H9 (cell line): ENCODE data around the gene LMBR1. TPM values are rescaled to one million over a fixed set of nuclear protein-coding genes. Genes with fewer than 3 reads are reported as not detected.

Source experiments
- DNase-seq: peaks from one replicate; pipeline ENCODE4 v3.0.0-alpha.2; 2017
- H2AFZ ChIP-seq: one replicate; pipeline ENCODE4 v1.6.1; 2013; ENCODE audit warnings: mild to moderate bottlenecking, low read length, control low read depth, moderate library complexity
- H2AK5ac ChIP-seq: 2 replicates; pipeline ENCODE4 v1.6.1; 2013; ENCODE audit warnings: low read length, control low read depth, mixed read lengths; ENCODE audit not compliant: insufficient read length
- H2BK120ac ChIP-seq: one replicate; pipeline ENCODE4 v1.6.1; 2013; ENCODE audit warnings: low read depth, mild to moderate bottlenecking, low read length, control low read depth, inconsistent platforms; ENCODE audit not compliant: poor library complexity, severe bottlenecking
- H2BK12ac ChIP-seq: 2 replicates; pipeline ENCODE4 v1.6.1; 2013; ENCODE audit warnings: low read length, control low read depth, mixed read lengths, low read depth; ENCODE audit not compliant: insufficient read length
- H2BK15ac ChIP-seq: 2 replicates; pipeline ENCODE4 v1.6.1; 2013; ENCODE audit warnings: low read depth, low read length, control low read depth
- H2BK20ac ChIP-seq: one replicate; pipeline ENCODE4 v1.6.1; 2013; ENCODE audit warnings: low read depth, mild to moderate bottlenecking, low read length, control low read depth, inconsistent platforms; ENCODE audit not compliant: poor library complexity, severe bottlenecking
- H2BK5ac ChIP-seq: 2 replicates; pipeline ENCODE4 v1.6.1; 2013; ENCODE audit warnings: low read length, control low read depth, mixed read lengths; ENCODE audit not compliant: insufficient read length
- H3K14ac ChIP-seq: 2 replicates; pipeline ENCODE4 v1.6.1; 2013; ENCODE audit warnings: low read length, control low read depth; ENCODE audit not compliant: insufficient read depth
- H3K18ac ChIP-seq: 2 replicates; pipeline ENCODE4 v1.6.1; 2013; ENCODE audit warnings: low read depth, mild to moderate bottlenecking, mixed read lengths, low read length, control low read depth; ENCODE audit not compliant: insufficient read length
- H3K23ac ChIP-seq: 2 replicates; pipeline ENCODE4 v1.6.1; 2013; ENCODE audit warnings: low read length, control low read depth, mixed read lengths, low read depth; ENCODE audit not compliant: insufficient read length
- H3K23me2 ChIP-seq: 2 replicates; pipeline ENCODE4 v1.6.1; 2013; ENCODE audit warnings: low read depth, mild to moderate bottlenecking, mixed read lengths, low read length, control low read depth; ENCODE audit not compliant: insufficient read length, poor library complexity, severe bottlenecking
- H3K27ac ChIP-seq: 2 replicates; pipeline ENCODE4 v1.5.1; 2013; ENCODE audit warnings: low read length, control low read depth, mixed read lengths, low read depth; ENCODE audit not compliant: insufficient read length
- H3K27me3 ChIP-seq: 2 replicates; pipeline ENCODE4 v1.6.1; 2013; ENCODE audit warnings: low read length, control low read depth, inconsistent platforms; ENCODE audit not compliant: insufficient read depth
- H3K4ac ChIP-seq: 2 replicates; pipeline ENCODE4 v1.6.1; 2013; ENCODE audit warnings: low read depth, mild to moderate bottlenecking, control low read depth, inconsistent platforms, low read length, moderate library complexity
- H3K4me1 ChIP-seq: 2 replicates; pipeline ENCODE4 v1.6.1; 2013; ENCODE audit warnings: low read length, control low read depth, inconsistent platforms; ENCODE audit not compliant: insufficient read depth
- H3K4me2 ChIP-seq: 2 replicates; pipeline ENCODE4 v1.6.1; 2013; ENCODE audit warnings: low read length, control low read depth, mixed read lengths; ENCODE audit not compliant: insufficient read length, insufficient read depth
- H3K56ac ChIP-seq: 2 replicates; pipeline ENCODE4 v1.6.1; 2013; ENCODE audit warnings: low read depth, mild to moderate bottlenecking, mixed read lengths, low read length, control low read depth; ENCODE audit not compliant: insufficient read length
- H3K79me1 ChIP-seq: 2 replicates; pipeline ENCODE4 v1.6.1; 2013; ENCODE audit warnings: low read depth, mild to moderate bottlenecking, moderate library complexity, low read length, control low read depth, inconsistent platforms; ENCODE audit not compliant: insufficient read depth, poor library complexity, severe bottlenecking
- H3K79me2 ChIP-seq: 2 replicates; pipeline ENCODE4 v1.6.1; 2013; ENCODE audit warnings: low read length, control low read depth, inconsistent platforms; ENCODE audit not compliant: insufficient read depth
- H3K9ac ChIP-seq: 2 replicates; pipeline ENCODE4 v1.6.1; 2013; ENCODE audit warnings: low read length, control low read depth, mixed read lengths; ENCODE audit not compliant: insufficient read length; ENCODE audit errors: extremely low read depth
- H3K9me3 ChIP-seq: one replicate; pipeline ENCODE4 v1.6.1; 2013; ENCODE audit warnings: low read depth, low read length, inconsistent platforms; ENCODE audit not compliant: control insufficient read depth
- H3T11ph ChIP-seq: one replicate; pipeline ENCODE4 v1.6.1; 2013; ENCODE audit warnings: mild to moderate bottlenecking, low read length, control low read depth, inconsistent platforms
- H4K20me1 ChIP-seq: one replicate; pipeline ENCODE4 v1.6.1; 2013; ENCODE audit not compliant: control insufficient read depth, insufficient read length, insufficient read depth
- H4K5ac ChIP-seq: 2 replicates; pipeline ENCODE4 v1.6.1; 2013; ENCODE audit warnings: low read depth, mild to moderate bottlenecking, mixed read lengths, low read length, control low read depth; ENCODE audit not compliant: insufficient read length
- H4K8ac ChIP-seq: replicated peaks from 2 replicates; pipeline ENCODE4 v1.6.1; 2013; ENCODE audit warnings: low read length, control low read depth, mixed read lengths, low read depth; ENCODE audit not compliant: insufficient read length
- H4K91ac ChIP-seq: 2 replicates; pipeline ENCODE4 v1.6.1; 2013; ENCODE audit warnings: low read depth, mild to moderate bottlenecking, moderate library complexity, mixed read lengths, low read length, control low read depth; ENCODE audit not compliant: insufficient read length
- H3K27ac Mint-ChIP-seq, 3 experiments: 2 replicates in 2 of 3; 3 replicates in 1 of 3; pipeline ENCODE4 v1.8.0; 2020 to 2021; ENCODE audit warnings: mixed read lengths in 3 of 3, mild to moderate bottlenecking in 1 of 3, moderate library complexity in 1 of 3
- H3K27me3 Mint-ChIP-seq: 2 replicates; pipeline ENCODE4 v1.8.0; 2021; ENCODE audit warnings: low read depth, mild to moderate bottlenecking, moderate library complexity, mixed read lengths
- H3K36me3 Mint-ChIP-seq, 3 experiments: 2 replicates in 2 of 3; 3 replicates in 1 of 3; pipeline ENCODE4 v1.8.0; 2020 to 2021; ENCODE audit warnings: low read depth in 3 of 3, mixed read lengths in 3 of 3; ENCODE audit not compliant: insufficient read depth in 1 of 3
- H3K4me1 Mint-ChIP-seq, 2 experiments: 2 replicates each; pipeline ENCODE4 v1.8.0; 2020; ENCODE audit warnings: mixed read lengths in 2 of 2
- H3K4me3 Mint-ChIP-seq, 2 experiments: 2 replicates in 1 of 2; 3 replicates in 1 of 2; pipeline ENCODE4 v1.8.0; 2020 to 2021; ENCODE audit warnings: mild to moderate bottlenecking in 2 of 2, mixed read lengths in 2 of 2, moderate library complexity in 1 of 2
- H3K9me3 Mint-ChIP-seq, 2 experiments: 2 replicates in 1 of 2; 3 replicates in 1 of 2; pipeline ENCODE4 v1.8.0; 2020; ENCODE audit warnings: mild to moderate bottlenecking in 2 of 2, mixed read lengths in 2 of 2, moderate library complexity in 1 of 2
- WGBS: extraction: QIAGEN DNeasy Blood & Tissue Kit; methylation state at CpG from one replicate; pipeline ENCODE4 v1.1.7; 2013; ENCODE audit warnings: missing lambda C conversion rate, low lambda C conversion rate, mixed read lengths; ENCODE audit not compliant: insufficient read length; ENCODE audit errors: extremely low coverage; 5-methylcytosine and 5-hydroxymethylcytosine counted together
- total RNA-seq: library from RNA; stranded (reverse); gene quantifications from 2 replicates; pipeline ENCODE4 v1.2.1, GENCODE V29; 2021
- TF ChIP-seq, protein P1 (sequence below): fragments of 200-600 bp; sonication (generic); conservative IDR thresholded peaks from 3 replicates; pipeline ENCODE4 v1.8.0; 2021; ENCODE audit warnings: antibody characterized with exemption, mild to moderate bottlenecking

LMBR1 gene
- total RNA-seq, 1 experiment from 2014 or later: 62.3 TPM

DNA sequence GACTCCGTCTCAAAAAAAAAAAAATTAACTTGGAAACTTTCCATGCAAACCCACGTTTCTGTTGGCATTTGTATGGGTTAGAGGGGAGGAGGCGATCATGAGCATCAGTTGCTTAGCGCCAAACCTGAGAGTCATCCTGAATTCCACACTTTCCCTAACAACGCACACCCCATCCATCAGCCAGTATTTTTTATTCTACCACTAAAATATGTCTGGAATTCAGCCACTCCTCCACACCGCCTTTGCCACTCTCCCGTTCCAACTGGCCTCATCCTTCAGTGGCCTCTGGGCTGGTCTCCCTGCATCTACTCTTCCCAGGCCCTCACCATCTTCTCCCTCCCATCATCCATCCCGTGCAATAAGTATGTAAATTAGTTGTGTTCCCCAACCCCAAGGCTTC lies 4.7 kb upstream of the LMBR1 start:
- Histone ChIP-seq H4K8ac (no peak overlapping the region), H3K27ac (no peak overlapping the region), H4K91ac (no peak overlapping the region), H3T11ph (no peak overlapping the region), H3K56ac (no peak overlapping the region), H3K9me3 (no peaks in the 10 kb centered on the region), H3K4ac (no peak overlapping the region), H3K23ac (no peak overlapping the region), H3K4me2 (no peak overlapping the region), H4K20me1 (no peaks in the 10 kb centered on the region), H3K4me1 (no peaks in the 10 kb centered on the region; the same call in 1 of the 2 replicates), H4K5ac (no peak overlapping the region), H2AFZ (no peak overlapping the region), H3K79me1 (no peaks in the 10 kb centered on the region), H3K18ac (no peak overlapping the region), H3K14ac (no peak overlapping the region), H2BK5ac (no peak overlapping the region), H3K27me3 (no peaks in the 10 kb centered on the region), H2BK12ac (no peak overlapping the region), H2BK120ac (no peak overlapping the region), H3K9ac (no peak overlapping the region), H2BK20ac (no peak overlapping the region), H2AK5ac (no peak overlapping the region), H2BK15ac (no peak overlapping the region), H3K23me2 (no peaks in the 10 kb centered on the region), H3K79me2 (no peaks in the 10 kb centered on the region)
- WGBS: no CpG with 5 or more reads among the region's 8 CpGs
- H3K36me3 Mint-ChIP-seq: no peaks in the 10 kb centered on the region
- peaks cover 0 to 5% of the 10 kb centered on the region in 2 experiments; a peak in 1 of 4 replicates for H3K4me1 Mint-ChIP-seq
- peaks cover 19% of the 10 kb centered on the region for H3K27me3 Mint-ChIP-seq
- H3K9me3 Mint-ChIP-seq: no peaks in the 10 kb centered on the region
- no peak overlapping the region for H3K27ac Mint-ChIP-seq
- TF ChIP-seq, protein P1, sequence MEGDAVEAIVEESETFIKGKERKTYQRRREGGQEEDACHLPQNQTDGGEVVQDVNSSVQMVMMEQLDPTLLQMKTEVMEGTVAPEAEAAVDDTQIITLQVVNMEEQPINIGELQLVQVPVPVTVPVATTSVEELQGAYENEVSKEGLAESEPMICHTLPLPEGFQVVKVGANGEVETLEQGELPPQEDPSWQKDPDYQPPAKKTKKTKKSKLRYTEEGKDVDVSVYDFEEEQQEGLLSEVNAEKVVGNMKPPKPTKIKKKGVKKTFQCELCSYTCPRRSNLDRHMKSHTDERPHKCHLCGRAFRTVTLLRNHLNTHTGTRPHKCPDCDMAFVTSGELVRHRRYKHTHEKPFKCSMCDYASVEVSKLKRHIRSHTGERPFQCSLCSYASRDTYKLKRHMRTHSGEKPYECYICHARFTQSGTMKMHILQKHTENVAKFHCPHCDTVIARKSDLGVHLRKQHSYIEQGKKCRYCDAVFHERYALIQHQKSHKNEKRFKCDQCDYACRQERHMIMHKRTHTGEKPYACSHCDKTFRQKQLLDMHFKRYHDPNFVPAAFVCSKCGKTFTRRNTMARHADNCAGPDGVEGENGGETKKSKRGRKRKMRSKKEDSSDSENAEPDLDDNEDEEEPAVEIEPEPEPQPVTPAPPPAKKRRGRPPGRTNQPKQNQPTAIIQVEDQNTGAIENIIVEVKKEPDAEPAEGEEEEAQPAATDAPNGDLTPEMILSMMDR: no peak
- DNase-seq: no peak
- no peak overlapping the region; a peak in 1 of 5 replicates for H3K4me3 Mint-ChIP-seq
